HEK293 (cell line): Measurements from ENCODE around the gene SNTB2.
A peak's percentile ranks its signal among the peaks of the same experiment; 100 is the strongest.

Source experiments
- CTCF ChIA-PET: fragments of 350-600 bp; formaldehyde crosslinking; extraction: SDS; loops from one replicate; lab custom pipeline; 2021; ENCODE audit warnings: antibody characterized with exemption; lab: Yijun Ruan, JAX
- POLR2A ChIA-PET: fragments of 300-600 bp; formaldehyde crosslinking; extraction: SDS; loops from one replicate; lab custom pipeline; 2020; ENCODE audit warnings: antibody characterized with exemption, inconsistent platforms; lab: Yijun Ruan, JAX
- H3K27ac ChIP-seq: fragments of 200-500 bp; sonication (Bioruptor generic); 2 replicates; pipeline ENCODE4 v1.5.1; 2014; ENCODE audit warnings: low read depth, low read length, control low read depth, inconsistent platforms; ENCODE audit errors: extremely low read depth
- H3K36me3 ChIP-seq, 2 experiments: fragments of 200-500 bp in 1 of 2; sonication (Bioruptor generic) in 1 of 2; 1 replicate in 1 of 2; 2 replicates in 1 of 2; pipeline ENCODE4 v1.5.1; 2014 to 2017; ENCODE audit warnings: inconsistent platforms in 2 of 2, low read length in 2 of 2; ENCODE audit not compliant: control insufficient read depth in 2 of 2, insufficient read depth in 1 of 2
- H3K4me1 ChIP-seq: fragments of 200-500 bp; sonication (Bioruptor generic); 2 replicates; pipeline ENCODE4 v1.5.1; 2014; ENCODE audit warnings: mild to moderate bottlenecking, low read length, inconsistent platforms; ENCODE audit not compliant: control insufficient read depth, insufficient read depth
- H3K4me3 ChIP-seq: 2 replicates; pipeline ENCODE4 v1.5.1; 2011; ENCODE audit warnings: low read depth, mild to moderate bottlenecking, control low read depth, low read length, moderate library complexity
- H3K9me3 ChIP-seq: fragments of 200-500 bp; sonication (Bioruptor generic); 2 replicates; pipeline ENCODE4 v1.5.1; 2014; ENCODE audit warnings: low read depth, low read length, inconsistent platforms; ENCODE audit not compliant: control insufficient read depth, insufficient read depth
- GFI1B ChIP-seq: fragments of 450-650 bp; formaldehyde crosslinking; IDR thresholded peaks from 2 replicates; pipeline ENCODE4 v1.5.1; 2016; ENCODE audit warnings: missing biosample characterization, missing genetic modification characterization
- GLI2 ChIP-seq: fragments of 450-650 bp; formaldehyde crosslinking; IDR thresholded peaks from 2 replicates; pipeline ENCODE4; 2017; ENCODE audit warnings: missing biosample characterization, missing genetic modification characterization, low read depth, borderline replicate concordance
- KLF9 ChIP-seq: fragments of 450-650 bp; formaldehyde crosslinking; IDR thresholded peaks from 2 replicates; pipeline ENCODE4 v1.5.1; 2016; ENCODE audit warnings: missing biosample characterization, missing genetic modification characterization, low read depth
- MYNN ChIP-seq: fragments of 450-650 bp; formaldehyde crosslinking; IDR thresholded peaks from 2 replicates; pipeline ENCODE4 v1.5.1; 2016; ENCODE audit warnings: missing biosample characterization, missing genetic modification characterization, borderline replicate concordance
- OSR2 ChIP-seq: fragments of 450-650 bp; formaldehyde crosslinking; IDR thresholded peaks from 2 replicates; pipeline ENCODE4 v1.5.1; 2016; ENCODE audit warnings: missing biosample characterization, missing genetic modification characterization
- PRDM10 ChIP-seq: fragments of 450-650 bp; formaldehyde crosslinking; IDR thresholded peaks from 2 replicates; pipeline ENCODE4 v1.5.1; 2016; ENCODE audit warnings: missing biosample characterization, missing genetic modification characterization
- PRDM2 ChIP-seq: fragments of 450-650 bp; formaldehyde crosslinking; IDR thresholded peaks from 2 replicates; pipeline ENCODE4 v1.5.1; 2016; ENCODE audit warnings: missing biosample characterization, missing genetic modification characterization, borderline replicate concordance
- PRDM4 ChIP-seq: fragments of 450-650 bp; formaldehyde crosslinking; IDR thresholded peaks from 2 replicates; pipeline ENCODE4 v1.5.1; 2017; ENCODE audit warnings: missing biosample characterization, missing genetic modification characterization
- SP2 ChIP-seq: fragments of 450-650 bp; formaldehyde crosslinking; IDR thresholded peaks from 2 replicates; pipeline ENCODE4 v1.5.1; 2016; ENCODE audit warnings: missing biosample characterization, missing genetic modification characterization
- TCF7L2 ChIP-seq: IDR thresholded peaks from 2 replicates; pipeline ENCODE4 v1.6.1; 2011; ENCODE audit warnings: low read depth, mild to moderate bottlenecking, inconsistent platforms, low read length, moderate library complexity, borderline replicate concordance
- ZBTB44 ChIP-seq: fragments of 450-650 bp; IDR thresholded peaks from 2 replicates; pipeline ENCODE4 v1.5.1; 2018; ENCODE audit warnings: missing biosample characterization, mild to moderate bottlenecking, missing genetic modification characterization
- ZBTB48 ChIP-seq: fragments of 450-650 bp; formaldehyde crosslinking; IDR thresholded peaks from 2 replicates; pipeline ENCODE4 v1.5.1; 2016; ENCODE audit warnings: missing biosample characterization, missing genetic modification characterization
- ZFP3 ChIP-seq: fragments of 450-650 bp; formaldehyde crosslinking; IDR thresholded peaks from 2 replicates; pipeline ENCODE4 v1.5.1; 2016; ENCODE audit warnings: low read depth, missing biosample characterization, missing genetic modification characterization
- ZNF155 ChIP-seq: fragments of 450-650 bp; formaldehyde crosslinking; IDR thresholded peaks from 2 replicates; pipeline ENCODE4 v1.5.1; 2016; ENCODE audit warnings: missing biosample characterization, missing genetic modification characterization
- ZNF302 ChIP-seq: fragments of 450-650 bp; formaldehyde crosslinking; IDR thresholded peaks from 2 replicates; pipeline ENCODE4 v1.5.1; 2016; ENCODE audit warnings: missing biosample characterization, missing genetic modification characterization, low read depth
- ZNF341 ChIP-seq: fragments of 450-650 bp; formaldehyde crosslinking; IDR thresholded peaks from 2 replicates; pipeline ENCODE4; 2016; ENCODE audit warnings: low read depth, missing biosample characterization, missing genetic modification characterization
- ZNF37A ChIP-seq: fragments of 450-650 bp; IDR thresholded peaks from 2 replicates; pipeline ENCODE4 v1.5.1; 2018; ENCODE audit warnings: missing biosample characterization, missing genetic modification characterization
- ZNF416 ChIP-seq: fragments of 450-650 bp; formaldehyde crosslinking; IDR thresholded peaks from 2 replicates; pipeline ENCODE4 v1.5.1; 2016; ENCODE audit warnings: missing biosample characterization, missing genetic modification characterization
- ZNF501 ChIP-seq: fragments of 450-650 bp; formaldehyde crosslinking; IDR thresholded peaks from 2 replicates; pipeline ENCODE4 v1.5.1; 2016; ENCODE audit warnings: missing biosample characterization, missing genetic modification characterization
- ZNF548 ChIP-seq: fragments of 450-650 bp; formaldehyde crosslinking; IDR thresholded peaks from 2 replicates; pipeline ENCODE4 v1.5.1; 2016; ENCODE audit warnings: missing biosample characterization, missing genetic modification characterization
- ZNF555 ChIP-seq: fragments of 450-650 bp; formaldehyde crosslinking; conservative IDR thresholded peaks from 2 replicates; pipeline ENCODE4 v1.5.1; 2017; ENCODE audit warnings: missing biosample characterization, mild to moderate bottlenecking, missing genetic modification characterization, inconsistent platforms
- ZNF670 ChIP-seq: fragments of 450-650 bp; formaldehyde crosslinking; IDR thresholded peaks from 2 replicates; pipeline ENCODE4 v1.5.1; 2016; ENCODE audit warnings: missing biosample characterization, missing genetic modification characterization, low read depth
- ZNF701 ChIP-seq: fragments of 450-650 bp; formaldehyde crosslinking; IDR thresholded peaks from 2 replicates; pipeline ENCODE4 v1.5.1; 2016; ENCODE audit warnings: missing biosample characterization, missing genetic modification characterization
- ZNF707 ChIP-seq: fragments of 450-650 bp; formaldehyde crosslinking; IDR thresholded peaks from 2 replicates; pipeline ENCODE4 v1.5.1; 2016; ENCODE audit warnings: missing biosample characterization, missing genetic modification characterization
- ZNF843 ChIP-seq: fragments of 450-650 bp; formaldehyde crosslinking; IDR thresholded peaks from 2 replicates; pipeline ENCODE4 v1.5.1; 2016; ENCODE audit warnings: missing biosample characterization, missing genetic modification characterization

SNTB2 gene

GRCh38 chr16:69182730-69183416, 4.1 kb upstream of the SNTB2 start:
- Histone ChIP-seq H3K4me3 (no peak overlapping the region), H3K36me3 (no peaks in the 10 kb centered on the region), H3K4me1 (peaks cover 14% of the 10 kb centered on the region), H3K9me3 (no peaks in the 10 kb centered on the region), H3K27ac (peak overlapping the region; percentile 20; the same call in 1 of the 2 replicates)
- CTCF ChIA-PET, result interaction anchor here (0.7 to 1.7 kb wide), 2 partner anchors 14 to 32 kb away, joined by 3 to 6 read pairs; no protein-coding TSS in a partner anchor
- POLR2A ChIA-PET, result interaction anchor here (1.3 kb wide), 1 partner anchor 16 kb away, joined by 3 read pairs; no protein-coding TSS in a partner anchor
- TF ChIP-seq ZNF555 (tag by site-specific recombination) (no peak), ZNF37A (tag by site-specific recombination) (no peak), PRDM10 (no peak), ZBTB44 (tag by site-specific recombination) (peak; percentile 68; the same call in 1 of the 2 replicates), ZNF843 (tag by site-specific recombination) (no peak), ZNF707 (tag by site-specific recombination) (no peak), ZNF155 (tag by site-specific recombination) (no peak), GFI1B (tag by site-specific recombination) (no peak), SP2 (no peak), GLI2 (tag by site-specific recombination) (no peak), ZNF670 (no peak), ZBTB48 (tag by site-specific recombination) (no peak), ZNF341 (peak; percentile 83), PRDM4 (tag by site-specific recombination) (no peak), TCF7L2 (no peak), ZNF701 (tag by site-specific recombination) (no peak), MYNN (tag by site-specific recombination) (no peak), ZNF501 (tag by site-specific recombination) (no peak), KLF9 (tag by site-specific recombination) (0 out of 2 replicates have a peak, but pooled peaks have one; percentile 40), PRDM2 (tag by site-specific recombination) (no peak), ZFP3 (no peak), ZNF416 (tag by site-specific recombination) (no peak), ZNF302 (tag by site-specific recombination) (no peak), ZNF548 (no peak), OSR2 (tag by site-specific recombination) (peak; percentile 55; the same call in 1 of the 2 replicates)
